Activated CD8-positive, alpha-beta memory T cell treated with anti-CD3 and anti-CD28 coated beads, Interleukin-2, amount 50 U/mL, for 24 hours (primary cell): ENCODE measurements around the gene KCTD16.

Source experiments
- DNase-seq: peaks from one replicate; pipeline ENCODE4 v3.0.0-alpha.2; 2020; ENCODE audit errors: extremely low read depth

The KCTD16 gene

GRCh38 chr5:144403817-144404420, 233.2 kb downstream of the KCTD16 start:
- no peak for DNase-seq

GRCh38 chr5:144404672-144405071, 234.0 kb downstream of the KCTD16 start:
- no peak for DNase-seq

- no peak for DNase-seq
Observed at GRCh38 chr5:144405991-144406390, 235.3 kb downstream of the KCTD16 start.

- DNase-seq = no peak
Observed at GRCh38 chr5:144406442-144406841, 235.8 kb downstream of the KCTD16 start.

- no peak for DNase-seq
Observed at GRCh38 chr5:144414202-144415029, 243.7 kb downstream of the KCTD16 start.

- no peak for DNase-seq
Observed at GRCh38 chr5:144416196-144416595, 245.5 kb downstream of the KCTD16 start.

- DNase-seq = no peak
Observed at GRCh38 chr5:144418719-144419118, 248.0 kb downstream of the KCTD16 start.

- no peak for DNase-seq
Observed at GRCh38 chr5:144421411-144421810, 250.7 kb downstream of the KCTD16 start.

- DNase-seq = no peak
Observed at GRCh38 chr5:144422018-144422727, 251.5 kb downstream of the KCTD16 start.

- DNase-seq = no peak
Observed at GRCh38 chr5:144427866-144428265, 257.2 kb downstream of the KCTD16 start.

GRCh38 chr5:144428326-144428725, 257.7 kb downstream of the KCTD16 start:
- no peak for DNase-seq

- no peak for DNase-seq
Observed at GRCh38 chr5:144429405-144429804, 258.7 kb downstream of the KCTD16 start.

GRCh38 chr5:144429905-144430304, 259.2 kb downstream of the KCTD16 start:
- no peak for DNase-seq

GRCh38 chr5:144433140-144433822, 262.6 kb downstream of the KCTD16 start:
- DNase-seq = no peak

- no peak for DNase-seq
Observed at GRCh38 chr5:144433893-144434292, 263.2 kb downstream of the KCTD16 start.

- DNase-seq = no peak
Observed at GRCh38 chr5:144436007-144436406, 265.3 kb downstream of the KCTD16 start.

- no peak for DNase-seq
Observed at GRCh38 chr5:144438237-144438636, 267.6 kb downstream of the KCTD16 start.

- DNase-seq = no peak
Observed at GRCh38 chr5:144448457-144448856, 277.8 kb downstream of the KCTD16 start.

GRCh38 chr5:144451187-144451973, 280.7 kb downstream of the KCTD16 start:
- no peak for DNase-seq

- DNase-seq = no peak
Observed at GRCh38 chr5:144453753-144454152, 283.1 kb downstream of the KCTD16 start.

- DNase-seq = no peak
Observed at GRCh38 chr5:144457160-144457559, 286.5 kb downstream of the KCTD16 start.
